ENCODE data around the gene NWD2. TPM values are rescaled to one million over a fixed set of nuclear protein-coding genes. Genes with fewer than 3 reads are reported as not detected.

The NWD2 gene
- total and polyA plus RNA-seq, 10 donors: 0.05 TPM; not detected in 9

DNA sequence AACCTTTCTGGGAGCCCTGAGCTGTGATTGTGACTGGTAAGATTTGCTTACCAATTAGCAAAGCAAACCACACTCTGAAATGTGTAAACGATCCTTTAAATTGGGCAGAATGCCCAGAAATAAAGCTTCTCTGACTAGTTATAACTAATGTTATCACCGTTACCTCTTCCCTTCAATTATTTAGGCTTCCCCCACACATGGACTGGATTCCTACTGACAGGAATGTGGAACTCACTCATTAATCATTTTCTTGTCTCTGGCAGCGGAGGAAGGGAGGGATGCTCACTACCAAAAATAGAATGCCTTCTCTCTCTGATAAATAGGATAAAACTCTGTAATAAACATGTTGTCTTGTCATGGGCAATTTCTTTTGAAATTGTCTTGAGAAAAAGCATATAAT is 25.3 kb upstream of the NWD2 start:
- intact Hi-C loops (cut with DNase I; ENCODE audit: low total_unique reads): no loop called here
- no peak for TF ChIP-seq POLR2AphosphoS5 (IDR thresholded peaks at IDR 0.05)
- TF ChIP-seq, protein P1, sequence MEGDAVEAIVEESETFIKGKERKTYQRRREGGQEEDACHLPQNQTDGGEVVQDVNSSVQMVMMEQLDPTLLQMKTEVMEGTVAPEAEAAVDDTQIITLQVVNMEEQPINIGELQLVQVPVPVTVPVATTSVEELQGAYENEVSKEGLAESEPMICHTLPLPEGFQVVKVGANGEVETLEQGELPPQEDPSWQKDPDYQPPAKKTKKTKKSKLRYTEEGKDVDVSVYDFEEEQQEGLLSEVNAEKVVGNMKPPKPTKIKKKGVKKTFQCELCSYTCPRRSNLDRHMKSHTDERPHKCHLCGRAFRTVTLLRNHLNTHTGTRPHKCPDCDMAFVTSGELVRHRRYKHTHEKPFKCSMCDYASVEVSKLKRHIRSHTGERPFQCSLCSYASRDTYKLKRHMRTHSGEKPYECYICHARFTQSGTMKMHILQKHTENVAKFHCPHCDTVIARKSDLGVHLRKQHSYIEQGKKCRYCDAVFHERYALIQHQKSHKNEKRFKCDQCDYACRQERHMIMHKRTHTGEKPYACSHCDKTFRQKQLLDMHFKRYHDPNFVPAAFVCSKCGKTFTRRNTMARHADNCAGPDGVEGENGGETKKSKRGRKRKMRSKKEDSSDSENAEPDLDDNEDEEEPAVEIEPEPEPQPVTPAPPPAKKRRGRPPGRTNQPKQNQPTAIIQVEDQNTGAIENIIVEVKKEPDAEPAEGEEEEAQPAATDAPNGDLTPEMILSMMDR (IDR thresholded peaks at IDR 0.05 in 8 of 11, conservative IDR thresholded peaks at IDR 0.05 in 3 of 11): no peak
- no peak for TF ChIP-seq POLR2A (IDR thresholded peaks at IDR 0.05)
- Histone ChIP-seq H3K27me3 (replicated peaks in 1 of 7) (no peaks in the 10 kb centered on the region), H3K4me1 (no peaks in the 10 kb centered on the region), H3K36me3 (no peaks in the 10 kb centered on the region), H3K4me3 (no peak overlapping the region), H3K9me3 (no peaks in the 10 kb centered on the region), H3K27ac (no peak overlapping the region)
- WGBS, 5 donors: 42 to 69% (median 51%) methylated on average over 3 of the region's 3 CpGs
- no peak for DNase-seq

DNA sequence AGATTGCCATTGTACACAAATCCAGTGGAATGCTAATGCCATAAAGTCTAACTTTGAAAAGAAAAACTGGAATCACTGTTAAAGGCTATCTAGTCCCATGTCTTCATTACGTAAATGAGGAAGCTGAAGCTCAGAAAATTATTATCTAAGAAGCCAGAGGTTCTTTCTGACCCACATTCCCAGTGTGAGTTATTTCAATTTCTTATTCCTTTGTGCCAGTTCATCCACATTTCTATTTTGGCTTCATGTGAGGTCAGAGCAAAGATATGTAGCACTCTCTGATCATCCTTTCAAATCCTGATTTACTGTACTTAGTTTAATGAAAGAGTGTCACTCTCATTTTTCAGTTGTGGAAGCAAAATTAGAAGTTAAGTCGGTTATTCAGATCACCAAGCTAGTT is 24.6 kb upstream of the NWD2 start:
- TF ChIP-seq, protein P1 (IDR thresholded peaks at IDR 0.05 in 8 of 11, conservative IDR thresholded peaks at IDR 0.05 in 3 of 11): no peak
- no peak for TF ChIP-seq POLR2A (IDR thresholded peaks at IDR 0.05)
- TF ChIP-seq POLR2AphosphoS5 (IDR thresholded peaks at IDR 0.05): no peak
- WGBS, 5 donors: 55 to 68% (median 62%) methylated on average over 2 of the region's 2 CpGs

DNA sequence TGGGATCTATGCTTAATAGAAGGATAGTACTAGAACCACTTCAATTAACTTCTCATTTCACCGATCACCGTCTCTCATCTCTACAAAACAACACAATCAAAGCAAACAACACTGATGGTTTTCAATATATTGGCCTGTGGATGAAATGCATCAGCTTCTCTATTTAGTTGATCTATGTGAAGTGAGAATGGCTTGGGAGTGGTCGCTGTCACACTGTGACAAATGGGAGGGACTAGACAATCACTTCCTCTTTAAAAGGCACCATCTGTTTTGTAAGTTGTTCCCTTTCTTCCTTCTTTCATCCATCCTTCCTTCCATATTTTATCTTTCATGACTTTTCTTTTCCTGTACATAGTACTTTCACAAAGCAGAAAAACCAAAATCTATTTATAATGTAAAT is 23.9 kb upstream of the NWD2 start:
- Histone ChIP-seq H3K27ac (no peak overlapping the region), H3K9me3 (no peaks in the 10 kb centered on the region), H3K27me3 (replicated peaks in 1 of 7) (no peaks in the 10 kb centered on the region), H3K4me3 (no peak overlapping the region), H3K36me3 (no peaks in the 10 kb centered on the region), H3K4me1 (no peaks in the 10 kb centered on the region)
- TF ChIP-seq, protein P1 (IDR thresholded peaks at IDR 0.05 in 8 of 11, conservative IDR thresholded peaks at IDR 0.05 in 3 of 11): no peak
- no peak for TF ChIP-seq POLR2A (IDR thresholded peaks at IDR 0.05)
- TF ChIP-seq POLR2AphosphoS5 (IDR thresholded peaks at IDR 0.05): no peak
- intact Hi-C loops (cut with DNase I; ENCODE audit: low total_unique reads): no loop called here
- DNase-seq: no peak
- WGBS, 5 donors: 70 to 85% (median 76%) methylated on average over 3 of the region's 3 CpGs

More for the DNA sequence above, 24.6 kb upstream of the NWD2 start:
- no peaks in the 10 kb centered on the region for H3K27me3 ChIP-seq (replicated peaks in 1 of 7)
- intact Hi-C loops (cut with DNase I; ENCODE audit: low total_unique reads): no loop called here
- H3K27ac ChIP-seq: no peak overlapping the region
- no peak overlapping the region for H3K4me3 ChIP-seq
- no peaks in the 10 kb centered on the region for H3K36me3 ChIP-seq
- H3K9me3 ChIP-seq: no peaks in the 10 kb centered on the region
- H3K4me1 ChIP-seq: no peaks in the 10 kb centered on the region
- no peak for DNase-seq

DNA sequence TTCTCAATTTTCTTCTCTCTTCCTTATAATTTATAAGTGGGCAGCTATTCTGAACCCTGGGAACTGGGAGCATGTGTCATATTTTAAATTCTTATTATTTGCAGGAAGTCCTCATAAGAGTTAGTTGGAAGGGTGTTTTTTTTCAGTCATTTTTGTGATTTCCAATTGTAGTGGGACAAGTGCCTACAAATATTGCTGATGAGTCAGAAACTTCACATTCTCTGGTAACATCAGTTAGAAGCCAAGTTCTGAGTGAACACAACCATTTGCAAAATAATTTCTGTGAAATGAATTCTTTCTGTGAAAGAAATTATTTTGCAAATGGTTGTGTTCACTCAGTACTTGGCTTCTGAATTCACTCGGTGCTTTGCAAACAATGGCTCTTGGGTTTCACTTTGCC is 20.8 kb upstream of the NWD2 start:
- DNase-seq: no peak
- Histone ChIP-seq H3K4me1 (no peaks in the 10 kb centered on the region), H3K4me3 (no peak overlapping the region), H3K9me3 (no peaks in the 10 kb centered on the region), H3K27me3 (replicated peaks in 1 of 7) (no peaks in the 10 kb centered on the region), H3K27ac (no peak overlapping the region), H3K36me3 (no peaks in the 10 kb centered on the region)
- TF ChIP-seq, protein P1 (IDR thresholded peaks at IDR 0.05 in 8 of 11, conservative IDR thresholded peaks at IDR 0.05 in 3 of 11): no peak
- TF ChIP-seq POLR2A (IDR thresholded peaks at IDR 0.05): no peak
- no peak for TF ChIP-seq POLR2AphosphoS5 (IDR thresholded peaks at IDR 0.05)
- intact Hi-C loops (cut with DNase I; ENCODE audit: low total_unique reads): no loop called here
- WGBS, 5 donors: 77 to 91% (median 82%) methylated on average over 1 of the region's 1 CpG

All from spleen (tissue), 11 donors.